Naive thymus-derived CD8-positive, alpha-beta T cell (primary cell): ENCODE results near the gene SIRT6. TPM values are rescaled to one million over a fixed set of nuclear protein-coding genes. Genes with fewer than 3 reads are reported as not detected.

Experiments used
- ATAC-seq, 2 donors: fragments of 150-1000 bp; cut with Tn5 transposase in 1 of 2; sonication (Bioruptor Pico), chemical (Tn5 transposase) in 1 of 2; 1 replicate in 1 of 2; 2 replicates in 1 of 2; pipeline ENCODE4 v1.10.0; 2021; ENCODE audit warnings: mild to moderate bottlenecking in 2 of 2, moderate library complexity in 2 of 2
- POLR2A ChIA-PET: fragments of 350-600 bp; sonication (Branson Sonifier 250); formaldehyde crosslinking; loops from one replicate; lab custom pipeline; 2021; ENCODE audit warnings: antibody characterized with exemption; lab: Charles Lee
- DNase-seq, 10 donors: peaks; one replicate each; pipeline versions ENCODE4 v3.0.0 to v3.0.0-alpha.2; 2020 to 2022
- H3K27ac Mint-ChIP-seq, 10 donors: one replicate each; pipeline ENCODE4 v1.8.0; 2020 to 2022; ENCODE audit warnings: mild to moderate bottlenecking in 10 of 10, mixed read lengths in 10 of 10, moderate library complexity in 4 of 10, inconsistent platforms in 1 of 10
- H3K27me3 Mint-ChIP-seq, 5 donors: one replicate each; pipeline ENCODE4 v1.8.0; 2021 to 2022; ENCODE audit warnings: mixed read lengths in 5 of 5
- H3K36me3 Mint-ChIP-seq, 3 donors: one replicate each; pipeline ENCODE4 v1.8.0; 2020 to 2022; ENCODE audit warnings: mixed read lengths in 3 of 3, mild to moderate bottlenecking in 2 of 3, inconsistent platforms in 1 of 3
- H3K4me1 Mint-ChIP-seq, 4 donors: one replicate each; pipeline ENCODE4 v1.8.0; 2021 to 2022; ENCODE audit warnings: mixed read lengths in 4 of 4
- H3K4me3 Mint-ChIP-seq, 10 donors: one replicate each; pipeline ENCODE4 v1.8.0; 2020 to 2022; ENCODE audit warnings: mild to moderate bottlenecking in 10 of 10, mixed read lengths in 10 of 10, moderate library complexity in 6 of 10, inconsistent platforms in 1 of 10
- H3K9me3 Mint-ChIP-seq, 9 donors: one replicate each; pipeline ENCODE4 v1.8.0; 2020 to 2022; ENCODE audit warnings: mixed read lengths in 9 of 9, mild to moderate bottlenecking in 3 of 9, inconsistent platforms in 1 of 9, moderate library complexity in 1 of 9
- polyA plus RNA-seq, 3 donors: library from polyadenylated mRNA; unstranded; fragments of 300-500 nt; fragmentation: Illumina TruSeq; gene quantifications; one replicate each; pipeline ENCODE4 v1.2.3, GENCODE V29; 2021
- total RNA-seq, 8 experiments: library from RNA in 2 of 8; stranded (reverse) in 2 of 8; gene quantifications; one replicate each; pipeline ENCODE4 v1.2.3 and lab custom pipeline; 2021 to 2026

The SIRT6 gene
- total and polyA plus RNA-seq, 5 experiments from 2014 or later = 0.86 to 27.3 (median 4.3) TPM

- peaks cover 0 to 5% (median 0%) of the 10 kb centered on the region in 3 donors for H3K36me3 Mint-ChIP-seq
- no peaks in the 10 kb centered on the region for H3K9me3 Mint-ChIP-seq
- H3K4me3 Mint-ChIP-seq = peak overlapping the region in 7 of 10 donors; percentile 32 to 72 (median 44)
- peaks cover 22 to 38% (median 34%) of the 10 kb centered on the region in 4 donors for H3K4me1 Mint-ChIP-seq
- peaks cover 0 to 2% (median 0%) of the 10 kb centered on the region in 5 donors for H3K27me3 Mint-ChIP-seq
- POLR2A ChIA-PET = interaction anchor here (0.8 kb wide), 1 partner anchor 1149 kb away, joined by 3 read pairs; no protein-coding TSS in a partner anchor
- H3K27ac Mint-ChIP-seq = peak overlapping the region in 6 of 10 donors; percentile 2 to 80 (median 80)
- no peak for DNase-seq
- ATAC-seq = no peak
Measured at GRCh38 chr19:4184718-4185352, 2.5 kb upstream of the SIRT6 start.

DNA sequence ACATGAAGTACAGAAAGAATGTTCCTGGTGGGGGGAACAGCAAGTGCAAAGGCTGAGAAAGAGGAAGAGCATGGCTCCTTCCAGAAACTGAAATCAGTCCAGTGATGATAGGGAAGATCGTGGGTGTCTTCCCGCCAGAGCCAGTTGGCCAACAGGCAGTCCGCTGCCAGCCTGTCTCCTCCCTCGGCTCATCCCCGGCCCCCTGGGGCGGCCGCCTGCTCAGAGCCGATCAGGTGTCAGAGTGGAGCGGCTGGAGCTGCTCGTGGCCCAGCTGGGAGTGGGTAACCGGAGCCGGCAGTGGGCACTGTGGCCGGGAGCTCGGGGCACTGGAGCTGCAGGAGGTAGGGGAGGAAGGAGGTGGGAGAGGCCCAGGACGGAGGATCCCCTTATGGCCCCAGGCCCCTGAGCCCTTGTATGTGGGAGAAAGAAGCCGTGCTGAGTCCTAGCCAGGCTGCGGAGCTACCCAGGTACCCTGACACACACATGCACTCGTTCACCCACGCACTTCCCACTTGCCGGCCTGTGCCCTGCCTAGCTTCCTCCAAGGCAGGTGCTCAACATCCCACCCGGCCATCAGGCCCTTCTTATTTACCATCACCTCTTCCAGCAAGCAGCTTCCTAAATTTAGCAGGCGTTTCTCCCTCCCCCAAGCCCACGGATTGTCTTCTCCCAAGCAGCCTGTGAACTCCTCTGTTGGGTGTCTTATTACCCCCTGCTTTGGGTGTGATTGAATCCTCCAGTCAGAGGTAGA, 1.8 kb upstream of the SIRT6 start:
- DNase-seq = no peak
- H3K27ac Mint-ChIP-seq = peak overlapping the region in 7 of 10 donors; percentile 59 to 91 (median 80)
- H3K4me3 Mint-ChIP-seq = peak overlapping the region; percentile 26 to 99 (median 70)
- no peak for ATAC-seq
- peaks cover 0 to 2% (median 0%) of the 10 kb centered on the region in 5 donors for H3K27me3 Mint-ChIP-seq
- POLR2A ChIA-PET = interaction anchor here (0.8 kb wide), 1 partner anchor 1148 kb away, joined by 3 read pairs; no protein-coding TSS in a partner anchor
- H3K4me1 Mint-ChIP-seq = peaks cover 29 to 44% (median 41%) of the 10 kb centered on the region in 4 donors
- H3K9me3 Mint-ChIP-seq = no peaks in the 10 kb centered on the region
- H3K36me3 Mint-ChIP-seq = peaks cover 0 to 12% (median 4%) of the 10 kb centered on the region in 3 donors

DNA sequence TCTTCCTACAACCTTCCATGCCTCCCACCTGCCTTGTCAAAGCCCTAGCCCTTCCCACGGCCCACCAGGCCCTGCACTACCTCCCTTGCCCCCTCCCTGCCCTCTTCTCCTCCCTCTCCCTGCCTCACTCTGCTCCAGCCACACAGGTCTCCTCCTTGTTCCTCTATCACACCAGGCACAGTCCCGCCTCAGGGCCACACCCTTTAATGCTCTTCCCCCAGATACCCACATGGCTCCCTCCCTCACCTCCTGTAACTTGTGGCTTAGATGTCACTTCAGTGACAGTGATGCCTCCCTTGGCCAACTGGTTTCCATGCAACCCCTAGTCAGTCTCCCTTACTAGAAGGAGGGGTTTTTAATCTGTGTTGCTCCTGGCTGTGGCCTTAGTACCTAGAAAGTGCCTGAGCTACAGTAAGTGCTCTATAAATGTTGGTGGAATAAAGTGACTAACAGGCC, 1.3 kb downstream of the SIRT6 start:
- H3K4me3 Mint-ChIP-seq = peak overlapping the region; percentile 45 to 99 (median 63)
- H3K4me1 Mint-ChIP-seq = peaks cover 24 to 39% (median 36%) of the 10 kb centered on the region in 4 donors
- POLR2A ChIA-PET = no interaction called here
- DNase-seq (no peak), ATAC-seq (no peak)
- H3K27me3 Mint-ChIP-seq = no peaks in the 10 kb centered on the region
- no peaks in the 10 kb centered on the region for H3K9me3 Mint-ChIP-seq
- H3K36me3 Mint-ChIP-seq = peaks cover 0 to 21% (median 7%) of the 10 kb centered on the region in 3 donors
- H3K27ac Mint-ChIP-seq = peak overlapping the region in 8 of 10 donors; percentile 16 to 93 (median 72)

GRCh38 chr19:4178990-4179389, 3.4 kb downstream of the SIRT6 start:
- Mint-ChIP-seq H3K36me3 (peaks cover 0 to 26% (median 7%) of the 10 kb centered on the region in 3 donors), H3K9me3 (no peaks in the 10 kb centered on the region), H3K4me1 (peaks cover 21 to 38% (median 35%) of the 10 kb centered on the region in 4 donors), H3K27me3 (no peaks in the 10 kb centered on the region), H3K4me3 (peak overlapping the region in 6 of 10 donors; percentile 20 to 63 (median 44)), H3K27ac (peak overlapping the region in 2 of 10 donors; percentile 60 to 78)
- POLR2A ChIA-PET = no interaction called here
- DNase-seq = no peak
- ATAC-seq = no peak

GRCh38 chr19:4177146-4177545, 5.2 kb downstream of the SIRT6 start:
- Mint-ChIP-seq H3K4me1 (peaks cover 16 to 39% (median 27%) of the 10 kb centered on the region in 4 donors), H3K27me3 (peaks cover 0 to 10% (median 6%) of the 10 kb centered on the region in 5 donors), H3K27ac (no peak overlapping the region), H3K4me3 (no peak overlapping the region), H3K36me3 (peaks cover 0 to 26% (median 7%) of the 10 kb centered on the region in 3 donors), H3K9me3 (no peaks in the 10 kb centered on the region)
- ATAC-seq = no peak
- POLR2A ChIA-PET = no interaction called here
- no peak for DNase-seq

DNA sequence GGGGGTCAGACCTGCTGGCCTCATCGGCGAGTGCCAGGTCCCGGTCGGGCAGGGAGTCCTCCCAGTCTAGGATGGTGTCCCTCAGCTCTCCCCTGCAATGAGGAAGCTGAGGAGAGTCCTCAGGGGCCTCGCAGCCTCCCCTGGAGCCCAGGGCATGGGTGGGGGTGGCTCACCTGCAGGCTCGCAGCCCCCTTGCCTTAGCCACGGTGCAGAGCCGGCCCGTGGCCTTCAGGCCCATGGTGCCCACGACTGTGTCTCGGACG, 6.8 kb downstream of the SIRT6 start:
- Mint-ChIP-seq H3K9me3 (no peaks in the 10 kb centered on the region), H3K36me3 (peaks cover 0 to 26% (median 7%) of the 10 kb centered on the region in 3 donors), H3K4me3 (no peak overlapping the region), H3K27me3 (peaks cover 2 to 20% (median 14%) of the 10 kb centered on the region in 5 donors), H3K4me1 (peaks cover 13 to 29% (median 16%) of the 10 kb centered on the region in 4 donors), H3K27ac (no peak overlapping the region)
- POLR2A ChIA-PET = no interaction called here
- no peak for DNase-seq
- ATAC-seq = no peak

- POLR2A ChIA-PET = no interaction called here
- Mint-ChIP-seq H3K27ac (no peak overlapping the region), H3K27me3 (peaks cover 2 to 20% (median 14%) of the 10 kb centered on the region in 5 donors), H3K4me1 (peaks cover 12 to 25% (median 13%) of the 10 kb centered on the region in 4 donors), H3K36me3 (peaks cover 0 to 24% (median 7%) of the 10 kb centered on the region in 3 donors), H3K9me3 (no peaks in the 10 kb centered on the region), H3K4me3 (no peak overlapping the region)
- ATAC-seq = no peak
- no peak for DNase-seq
Measured at GRCh38 chr19:4174895-4175668, 7.3 kb downstream of the SIRT6 start.

DNA sequence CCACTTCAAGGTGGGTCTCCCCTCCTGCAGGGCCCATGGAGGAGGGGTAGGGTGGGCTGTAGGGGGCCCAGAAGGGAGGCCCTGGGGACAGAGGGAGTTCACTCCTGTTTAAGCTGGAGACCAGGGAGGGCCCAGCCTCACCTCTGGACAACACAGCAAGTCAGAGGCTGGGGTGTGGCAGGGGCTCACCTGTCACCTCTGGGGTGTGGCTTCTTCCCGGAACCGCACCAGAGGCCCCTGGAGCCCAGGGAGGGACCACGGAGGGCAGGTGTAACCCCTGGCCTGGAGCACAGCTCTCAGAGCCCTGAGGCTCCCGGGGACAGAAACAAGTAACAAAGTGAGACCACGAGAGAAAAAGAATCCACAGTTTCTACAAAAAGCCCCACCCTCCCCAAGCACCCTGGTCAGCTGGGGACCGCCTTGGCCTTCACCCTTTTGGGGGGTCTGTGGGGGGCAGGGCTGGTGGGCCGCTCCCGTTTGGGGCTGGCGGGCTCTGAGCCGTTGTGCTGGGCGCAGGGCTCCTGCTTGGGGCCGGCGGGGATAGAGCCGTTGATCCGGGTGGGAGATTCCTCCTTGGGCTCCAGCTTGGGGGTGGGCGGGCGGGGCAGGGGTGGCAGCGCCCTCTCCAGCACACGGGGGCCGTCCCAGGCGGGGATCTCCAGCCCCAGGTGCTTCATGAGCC, 8.0 kb downstream of the SIRT6 start:
- no peak for ATAC-seq

DNA sequence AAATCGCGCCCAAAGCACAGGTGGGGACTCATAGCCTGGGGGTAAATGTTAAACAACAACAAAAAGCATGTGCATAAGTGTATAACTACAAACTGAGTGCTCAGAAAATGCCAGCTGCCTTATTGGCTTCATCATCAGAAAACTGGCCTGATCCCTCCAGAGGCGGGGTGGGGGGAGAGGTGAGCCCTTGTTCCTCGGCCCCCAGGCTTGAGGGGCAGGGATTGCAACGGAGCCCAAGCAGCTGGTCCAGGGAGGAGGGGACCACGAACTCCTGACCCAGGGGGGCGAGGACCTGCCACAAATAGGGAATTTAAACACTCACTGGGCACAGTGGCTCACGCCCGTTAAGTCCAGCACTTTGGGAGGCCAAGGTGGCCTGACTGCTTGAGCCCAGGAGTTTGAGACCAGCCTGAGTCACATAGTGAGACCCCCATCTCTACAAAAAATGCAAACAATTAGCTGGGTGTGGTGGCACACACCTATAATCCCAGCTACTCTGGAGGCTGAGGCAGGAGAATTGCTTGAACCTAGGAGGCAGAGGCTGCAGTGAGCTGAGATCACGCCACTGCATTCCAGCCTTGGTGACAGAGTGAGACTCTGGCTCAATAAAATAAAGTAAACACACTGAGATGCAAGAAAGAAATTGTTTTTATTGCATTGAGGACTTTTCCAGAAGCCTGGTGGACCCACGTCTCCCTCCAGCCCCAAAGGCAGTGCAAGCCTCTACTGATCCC, 8.7 kb downstream of the SIRT6 start:
- ATAC-seq (no peak), DNase-seq (no peak)
- POLR2A ChIA-PET = no interaction called here
- H3K9me3 Mint-ChIP-seq = no peaks in the 10 kb centered on the region
- peaks cover 3 to 13% (median 5%) of the 10 kb centered on the region in 4 donors for H3K4me1 Mint-ChIP-seq
- no peak overlapping the region for H3K27ac Mint-ChIP-seq
- peaks cover 0 to 14% (median 1%) of the 10 kb centered on the region in 3 donors for H3K36me3 Mint-ChIP-seq
- no peak overlapping the region for H3K4me3 Mint-ChIP-seq
- H3K27me3 Mint-ChIP-seq = peaks cover 2 to 23% (median 20%) of the 10 kb centered on the region in 5 donors

More for the DNA sequence above, 8.0 kb downstream of the SIRT6 start:
- no peak overlapping the region for H3K4me3 Mint-ChIP-seq
- H3K9me3 Mint-ChIP-seq = no peaks in the 10 kb centered on the region
- DNase-seq = no peak
- peaks cover 2 to 20% (median 17%) of the 10 kb centered on the region in 5 donors for H3K27me3 Mint-ChIP-seq
- H3K36me3 Mint-ChIP-seq = peaks cover 0 to 17% (median 3%) of the 10 kb centered on the region in 3 donors
- POLR2A ChIA-PET = no interaction called here
- H3K27ac Mint-ChIP-seq = no peak overlapping the region
- H3K4me1 Mint-ChIP-seq = peaks cover 6 to 18% (median 7%) of the 10 kb centered on the region in 4 donors

GRCh38 chr19:4172861-4173473, 9.4 kb downstream of the SIRT6 start:
- Mint-ChIP-seq H3K27ac (peak overlapping the region in 1 of 10 donors; percentile 68), H3K27me3 (peaks cover 5 to 30% (median 25%) of the 10 kb centered on the region in 5 donors), H3K36me3 (peaks cover 0 to 13% (median 0%) of the 10 kb centered on the region in 3 donors), H3K9me3 (no peaks in the 10 kb centered on the region), H3K4me1 (peaks cover 3 to 13% (median 5%) of the 10 kb centered on the region in 4 donors), H3K4me3 (no peak overlapping the region)
- POLR2A ChIA-PET = no interaction called here
- DNase-seq (peak; percentile 42 to 84 (median 71)), ATAC-seq (peak; percentile 89 to 95)

- Mint-ChIP-seq H3K27me3 (peaks cover 8 to 43% (median 33%) of the 10 kb centered on the region in 5 donors), H3K4me3 (no peak overlapping the region), H3K4me1 (peaks cover 3 to 13% (median 6%) of the 10 kb centered on the region in 4 donors), H3K27ac (peak overlapping the region in 1 of 10 donors; percentile 59), H3K36me3 (peaks cover 0 to 6% (median 0%) of the 10 kb centered on the region in 3 donors), H3K9me3 (no peaks in the 10 kb centered on the region)
- POLR2A ChIA-PET = no interaction called here
- ATAC-seq (no peak), DNase-seq (no peak)
Measured at GRCh38 chr19:4171676-4172075, 10.7 kb downstream of the SIRT6 start.
